RWPE1 (cell line): Measurements from ENCODE around the gene ATP2A3.

Source experiments
- CTCF ChIA-PET: fragments of 350-600 bp; sonication (Branson Sonifier 250); formaldehyde crosslinking; extraction: SDS; loops from one replicate; lab custom pipeline; 2021; lab: Yijun Ruan, JAX
- POLR2A ChIA-PET: fragments of 400-600 bp; formaldehyde crosslinking; extraction: SDS; loops from one replicate; lab custom pipeline; 2020; ENCODE audit warnings: antibody characterized with exemption; ENCODE audit not compliant: low non-redundant PET; lab: Yijun Ruan, JAX
- DNase-seq: peaks from one replicate; pipeline ENCODE4 v3.0.0; 2012; ENCODE audit warnings: low spot score
- H3K27ac ChIP-seq: fragments of 450-650 bp; 2 replicates; pipeline ENCODE4 v1.5.1; 2017
- CTCF ChIP-seq: fragments of 450-650 bp; conservative IDR thresholded peaks from 2 replicates; pipeline ENCODE4 v1.5.1; 2017; ENCODE audit warnings: low read depth, mild to moderate bottlenecking

Gene ATP2A3

GRCh38 chr17:3976675-3977171 lies 12.5 kb upstream of the ATP2A3 start:
- DNase-seq = no peak
- ChIA-PET POLR2A (no interaction called here), CTCF (no interaction called here)
- TF ChIP-seq CTCF = no peak
- H3K27ac ChIP-seq = peak overlapping the region; percentile 35

- ChIA-PET POLR2A (no interaction called here), CTCF (no interaction called here)
- no peak for DNase-seq
- no peak overlapping the region for H3K27ac ChIP-seq
- no peak for TF ChIP-seq CTCF
These were observed 10.7 kb upstream of the ATP2A3 start for GRCh38 chr17:3974980-3975379.

GRCh38 chr17:3974138-3974687 lies 10.0 kb upstream of the ATP2A3 start:
- TF ChIP-seq CTCF = no peak
- H3K27ac ChIP-seq = no peak overlapping the region
- ChIA-PET CTCF (interaction anchor here (0.6 kb wide), 1 partner anchor 123 kb away, joined by 3 read pairs; no protein-coding TSS in a partner anchor), POLR2A (interaction anchor here (0.6 kb wide), 1 partner anchor 24 kb away, joined by 3 read pairs; no protein-coding TSS in a partner anchor)
- no peak for DNase-seq

GRCh38 chr17:3973495-3974137 lies 9.4 kb upstream of the ATP2A3 start:
- TF ChIP-seq CTCF = no peak
- ChIA-PET CTCF (interaction anchor here (0.6 kb wide), 1 partner anchor 122 kb away, joined by 3 read pairs; no protein-coding TSS in a partner anchor), POLR2A (no interaction called here)
- no peak overlapping the region for H3K27ac ChIP-seq
- DNase-seq = no peak

GRCh38 chr17:3972931-3973330 lies 8.7 kb upstream of the ATP2A3 start:
- H3K27ac ChIP-seq = no peak overlapping the region
- DNase-seq = no peak
- ChIA-PET POLR2A (no interaction called here), CTCF (no interaction called here)
- no peak for TF ChIP-seq CTCF

- ChIA-PET CTCF (no interaction called here), POLR2A (no interaction called here)
- no peak for TF ChIP-seq CTCF
- no peak overlapping the region for H3K27ac ChIP-seq
- DNase-seq = no peak
These were observed 8.1 kb upstream of the ATP2A3 start for GRCh38 chr17:3972281-3972731.
